VCaP (cell line): ENCODE data around the gene SND1.
"Not testable (repeated sequence)": the region's sequence is repeated elsewhere in the genome, so short reads cannot be mapped to it uniquely, and the experiment has no call there.

Experiments used
- H3K27ac ChIP-seq: fragments of 450-650 bp; 2 replicates; pipeline ENCODE4 v1.5.1; 2017
- CTCF ChIP-seq: fragments of 450-650 bp; conservative IDR thresholded peaks from 2 replicates; pipeline ENCODE4 v1.5.1; 2017; ENCODE audit warnings: mild to moderate bottlenecking, moderate library complexity

The SND1 gene

GRCh38 chr7:127833641-127834040 lies 181.6 kb downstream of the SND1 start:
- no peak for TF ChIP-seq CTCF
- H3K27ac ChIP-seq, result no peak overlapping the region

GRCh38 chr7:127835679-127836078 lies 183.7 kb downstream of the SND1 start:
- TF ChIP-seq CTCF, result no peak

GRCh38 chr7:127837816-127838410 lies 185.9 kb downstream of the SND1 start:
- H3K27ac ChIP-seq, result not testable (repeated sequence)

More at GRCh38 chr7:127835679-127836078, 183.7 kb downstream of the SND1 start:
- no peak overlapping the region for H3K27ac ChIP-seq

DNA sequence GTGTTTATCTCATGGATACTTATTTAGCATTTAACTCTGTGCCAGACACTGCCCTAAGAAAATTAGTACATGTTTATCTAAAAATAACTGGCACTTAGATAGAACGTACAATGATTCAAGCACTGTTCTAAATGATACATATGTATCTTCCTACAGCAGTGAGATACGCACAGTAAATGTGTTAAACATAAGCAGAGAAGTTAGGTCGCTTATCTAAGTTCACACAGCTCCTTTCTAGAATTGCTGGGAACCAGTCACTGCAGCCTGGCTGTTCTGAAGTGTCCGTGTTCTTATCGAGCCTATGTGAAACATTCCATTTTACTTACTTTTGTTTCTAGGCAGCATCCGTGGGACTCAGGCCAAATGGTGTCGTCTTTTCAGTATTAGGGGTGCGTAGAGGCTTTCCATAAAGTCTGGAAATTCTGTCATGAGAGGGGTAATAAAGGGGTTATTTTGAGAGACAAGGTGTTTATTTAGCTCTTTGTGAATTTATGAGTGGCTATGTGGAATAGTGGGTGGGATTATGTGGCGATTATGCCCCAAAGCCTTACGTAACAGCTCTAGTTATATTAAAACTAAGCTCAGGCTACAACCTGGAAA lies 186.9 kb downstream of the SND1 start:
- no peak overlapping the region for H3K27ac ChIP-seq
- no peak for TF ChIP-seq CTCF

GRCh38 chr7:127840226-127840951 lies 188.4 kb downstream of the SND1 start:
- TF ChIP-seq CTCF, result no peak
- H3K27ac ChIP-seq, result no peak overlapping the region

DNA sequence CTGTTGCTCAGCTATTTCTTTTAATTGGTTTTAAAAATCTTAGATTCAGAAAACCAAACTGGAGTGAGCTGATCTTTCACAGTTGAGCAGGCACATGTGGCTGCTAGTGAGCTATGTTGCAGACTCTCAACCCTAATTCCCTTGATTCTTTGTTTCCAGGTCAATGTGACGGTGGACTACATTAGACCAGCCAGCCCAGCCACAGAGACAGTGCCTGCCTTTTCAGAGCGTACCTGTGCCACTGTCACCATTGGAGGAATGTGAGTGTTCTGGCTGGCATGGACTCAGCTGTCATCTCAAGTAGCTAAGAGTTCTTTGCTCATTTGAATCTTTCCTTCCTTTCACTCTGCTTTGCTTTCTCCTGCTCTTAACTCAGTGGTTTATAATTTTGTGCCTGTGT lies 192.2 kb downstream of the SND1 start:
- TF ChIP-seq CTCF, result no peak
- H3K27ac ChIP-seq, result peak overlapping the region; percentile 48

- TF ChIP-seq CTCF, result no peak
Measured at GRCh38 chr7:127844707-127845331, 192.8 kb downstream of the SND1 start.

More at GRCh38 chr7:127844707-127845331, 192.8 kb downstream of the SND1 start:
- peak overlapping the region; percentile 48 for H3K27ac ChIP-seq
